ENCODE data around the gene LARGE1. TPM values are rescaled to one million over a fixed set of nuclear protein-coding genes. Genes with fewer than 3 reads are reported as not detected.
"Not testable (repeated sequence)": the region's sequence is repeated elsewhere in the genome, so short reads cannot be mapped to it uniquely, and the experiment has no call there.

The LARGE1 gene
- total RNA-seq, 1 donor from 2014 or later, result 0.47 TPM

GRCh38 chr22:33867118-33867866, 53.0 kb downstream of the LARGE1 start:
- H3K4me3 Mint-ChIP-seq, result no peak overlapping the region
- intact Hi-C loops (cut with micrococcal nuclease), result no loop called here
- no peaks in the 10 kb centered on the region for H3K27me3 Mint-ChIP-seq
- H3K9me3 Mint-ChIP-seq, result peaks cover 8% of the 10 kb centered on the region
- no peaks in the 10 kb centered on the region for H3K36me3 Mint-ChIP-seq (ENCODE audit: low read depth)
- H3K27ac Mint-ChIP-seq, result no peak overlapping the region
- no peaks in the 10 kb centered on the region for H3K4me1 Mint-ChIP-seq
- no peak for DNase-seq

GRCh38 chr22:33866511-33866910, 53.8 kb downstream of the LARGE1 start:
- H3K36me3 Mint-ChIP-seq (ENCODE audit: low read depth), result no peaks in the 10 kb centered on the region
- no peak overlapping the region for H3K4me3 Mint-ChIP-seq
- intact Hi-C loops (cut with micrococcal nuclease), result no loop called here
- H3K27me3 Mint-ChIP-seq, result no peaks in the 10 kb centered on the region
- H3K9me3 Mint-ChIP-seq, result peaks cover 8% of the 10 kb centered on the region
- H3K27ac Mint-ChIP-seq, result no peak overlapping the region
- DNase-seq, result no peak
- H3K4me1 Mint-ChIP-seq, result no peaks in the 10 kb centered on the region

- no peak overlapping the region for H3K27ac Mint-ChIP-seq
- no peak for DNase-seq
- H3K9me3 Mint-ChIP-seq, result peaks cover 8% of the 10 kb centered on the region
- H3K36me3 Mint-ChIP-seq (ENCODE audit: low read depth), result no peaks in the 10 kb centered on the region
- no peak overlapping the region for H3K4me3 Mint-ChIP-seq
- no peaks in the 10 kb centered on the region for H3K4me1 Mint-ChIP-seq
- intact Hi-C loops (cut with micrococcal nuclease), result no loop called here
- H3K27me3 Mint-ChIP-seq, result no peaks in the 10 kb centered on the region
These were observed 54.3 kb downstream of the LARGE1 start for GRCh38 chr22:33865996-33866395.

GRCh38 chr22:33865248-33865647, 55.0 kb downstream of the LARGE1 start:
- no peak overlapping the region for H3K4me3 Mint-ChIP-seq
- H3K27me3 Mint-ChIP-seq, result no peaks in the 10 kb centered on the region
- peaks cover 8% of the 10 kb centered on the region for H3K9me3 Mint-ChIP-seq
- no peaks in the 10 kb centered on the region for H3K4me1 Mint-ChIP-seq
- H3K36me3 Mint-ChIP-seq (ENCODE audit: low read depth), result no peaks in the 10 kb centered on the region
- intact Hi-C loops (cut with micrococcal nuclease), result no loop called here
- no peak for DNase-seq
- H3K27ac Mint-ChIP-seq, result no peak overlapping the region

- peaks cover 8% of the 10 kb centered on the region for H3K9me3 Mint-ChIP-seq
- no peaks in the 10 kb centered on the region for H3K4me1 Mint-ChIP-seq
- DNase-seq, result no peak
- no peaks in the 10 kb centered on the region for H3K27me3 Mint-ChIP-seq
- H3K36me3 Mint-ChIP-seq (ENCODE audit: low read depth), result no peaks in the 10 kb centered on the region
- intact Hi-C loops (cut with micrococcal nuclease), result no loop called here
- H3K27ac Mint-ChIP-seq, result no peak overlapping the region
- no peak overlapping the region for H3K4me3 Mint-ChIP-seq
These were observed 55.5 kb downstream of the LARGE1 start for GRCh38 chr22:33864723-33865130.

GRCh38 chr22:33861216-33861875, 58.9 kb downstream of the LARGE1 start:
- no peak overlapping the region for H3K27ac Mint-ChIP-seq

GRCh38 chr22:33860386-33860785, 59.9 kb downstream of the LARGE1 start:
- no peak for DNase-seq
- no peak overlapping the region for H3K4me3 Mint-ChIP-seq
- H3K36me3 Mint-ChIP-seq (ENCODE audit: low read depth), result no peaks in the 10 kb centered on the region
- no peak overlapping the region for H3K27ac Mint-ChIP-seq
- intact Hi-C loops (cut with micrococcal nuclease), result no loop called here
- no peaks in the 10 kb centered on the region for H3K4me1 Mint-ChIP-seq
- H3K27me3 Mint-ChIP-seq, result no peaks in the 10 kb centered on the region
- H3K9me3 Mint-ChIP-seq, result peaks cover 3% of the 10 kb centered on the region

More at GRCh38 chr22:33861216-33861875, 58.9 kb downstream of the LARGE1 start:
- H3K4me1 Mint-ChIP-seq, result no peaks in the 10 kb centered on the region
- DNase-seq, result no peak
- no peaks in the 10 kb centered on the region for H3K36me3 Mint-ChIP-seq (ENCODE audit: low read depth)
- no peaks in the 10 kb centered on the region for H3K27me3 Mint-ChIP-seq
- H3K9me3 Mint-ChIP-seq, result peaks cover 3% of the 10 kb centered on the region
- no peak overlapping the region for H3K4me3 Mint-ChIP-seq
- intact Hi-C loops (cut with micrococcal nuclease), result no loop called here

- H3K36me3 Mint-ChIP-seq (ENCODE audit: low read depth), result no peaks in the 10 kb centered on the region
- H3K4me3 Mint-ChIP-seq, result no peak overlapping the region
- DNase-seq, result no peak
- H3K9me3 Mint-ChIP-seq, result no peaks in the 10 kb centered on the region
- H3K27me3 Mint-ChIP-seq, result no peaks in the 10 kb centered on the region
- H3K27ac Mint-ChIP-seq, result no peak overlapping the region
- H3K4me1 Mint-ChIP-seq, result no peaks in the 10 kb centered on the region
- intact Hi-C loops (cut with micrococcal nuclease), result no loop called here
These were observed 61.0 kb downstream of the LARGE1 start for GRCh38 chr22:33859311-33859710.

- H3K27me3 Mint-ChIP-seq; H3K4me1 Mint-ChIP-seq; DNase-seq; intact Hi-C loops (cut with micrococcal nuclease); H3K36me3 Mint-ChIP-seq (ENCODE audit: low read depth); H3K4me3 Mint-ChIP-seq; H3K9me3 Mint-ChIP-seq; H3K27ac Mint-ChIP-seq: not testable (repeated sequence)
These were observed 61.6 kb downstream of the LARGE1 start for GRCh38 chr22:33858653-33859052.

- H3K9me3 Mint-ChIP-seq; H3K27ac Mint-ChIP-seq; DNase-seq; H3K27me3 Mint-ChIP-seq; H3K4me1 Mint-ChIP-seq; H3K36me3 Mint-ChIP-seq (ENCODE audit: low read depth); intact Hi-C loops (cut with micrococcal nuclease); H3K4me3 Mint-ChIP-seq: not testable (repeated sequence)
These were observed 62.5 kb downstream of the LARGE1 start for GRCh38 chr22:33857767-33858166.

- no peak overlapping the region for H3K27ac Mint-ChIP-seq
- intact Hi-C loops (cut with micrococcal nuclease), result no loop called here
- H3K27me3 Mint-ChIP-seq, result no peaks in the 10 kb centered on the region
- DNase-seq, result no peak
- H3K4me3 Mint-ChIP-seq, result no peak overlapping the region
- H3K36me3 Mint-ChIP-seq (ENCODE audit: low read depth), result no peaks in the 10 kb centered on the region
- H3K4me1 Mint-ChIP-seq, result peaks cover 2% of the 10 kb centered on the region
- H3K9me3 Mint-ChIP-seq, result no peaks in the 10 kb centered on the region
These were observed 65.6 kb downstream of the LARGE1 start for GRCh38 chr22:33854724-33855123.

GRCh38 chr22:33853200-33854097, 66.8 kb downstream of the LARGE1 start:
- H3K36me3 Mint-ChIP-seq (ENCODE audit: low read depth), result no peaks in the 10 kb centered on the region
- peak overlapping the region; percentile 71 for H3K4me3 Mint-ChIP-seq
- no peak overlapping the region for H3K27ac Mint-ChIP-seq
- H3K4me1 Mint-ChIP-seq, result peaks cover 2% of the 10 kb centered on the region
- peak; percentile 60 for DNase-seq
- intact Hi-C loops (cut with micrococcal nuclease), result no loop called here
- no peaks in the 10 kb centered on the region for H3K27me3 Mint-ChIP-seq
- no peaks in the 10 kb centered on the region for H3K9me3 Mint-ChIP-seq

- no peak overlapping the region for H3K4me3 Mint-ChIP-seq
- peaks cover 2% of the 10 kb centered on the region for H3K4me1 Mint-ChIP-seq
- H3K9me3 Mint-ChIP-seq, result peaks cover 3% of the 10 kb centered on the region
- no peak overlapping the region for H3K27ac Mint-ChIP-seq
- intact Hi-C loops (cut with micrococcal nuclease), result no loop called here
- DNase-seq, result no peak
- H3K27me3 Mint-ChIP-seq, result no peaks in the 10 kb centered on the region
- H3K36me3 Mint-ChIP-seq (ENCODE audit: low read depth), result no peaks in the 10 kb centered on the region
These were observed 68.4 kb downstream of the LARGE1 start for GRCh38 chr22:33851821-33852384.

- Mint-ChIP-seq H3K27ac (no peak overlapping the region), H3K4me1 (peaks cover 2% of the 10 kb centered on the region), H3K27me3 (no peaks in the 10 kb centered on the region), H3K4me3 (no peak overlapping the region), H3K36me3 (ENCODE audit: low read depth) (no peaks in the 10 kb centered on the region), H3K9me3 (peaks cover 5% of the 10 kb centered on the region)
- no peak for DNase-seq
- intact Hi-C loops (cut with micrococcal nuclease), result no loop called here
These were observed 69.0 kb downstream of the LARGE1 start for GRCh38 chr22:33851240-33851639.
